Left ventricle myocardium inferior (tissue), 1 donor: ENCODE results near the gene RASAL1. TPM values are rescaled to one million over a fixed set of nuclear protein-coding genes. Genes with fewer than 3 reads are reported as not detected.
"Not testable (repeated sequence)": the region's sequence is repeated elsewhere in the genome, so short reads cannot be mapped to it uniquely, and the experiment has no call there.

Experiments used
- DNase-seq: peaks from one replicate; pipeline ENCODE4 v3.0.0-alpha.2; 2020
- H3K27ac ChIP-seq: fragments of 200-600 bp; replicated peaks from 2 replicates; pipeline ENCODE4 v1.8.0; 2021
- H3K27me3 ChIP-seq: fragments of 200-600 bp; 2 replicates; pipeline ENCODE4 v1.8.0; 2021; ENCODE audit warnings: low read depth
- H3K36me3 ChIP-seq: fragments of 200-600 bp; 2 replicates; pipeline ENCODE4 v1.8.0; 2021
- H3K4me1 ChIP-seq: fragments of 200-600 bp; 2 replicates; pipeline ENCODE4 v1.8.0; 2021
- H3K4me3 ChIP-seq: fragments of 200-600 bp; 2 replicates; pipeline ENCODE4 v1.8.0; 2021; ENCODE audit warnings: mild to moderate bottlenecking, moderate library complexity
- H3K9me3 ChIP-seq: fragments of 200-600 bp; replicated peaks from 2 replicates; pipeline ENCODE4 v1.8.0; 2021
- CTCF ChIP-seq: fragments of 200-600 bp; IDR thresholded peaks from 2 replicates; pipeline ENCODE4 v1.8.0; 2021; ENCODE audit warnings: antibody characterized with exemption, mild to moderate bottlenecking, borderline replicate concordance
- intact Hi-C: fragments of 100-400 bp; cut with micrococcal nuclease; formaldehyde crosslinking; loops from one replicate; pipeline ENCODE4 v1.11.0; 2022
- total RNA-seq: library from RNA; stranded (reverse); fragmentation: NEBNext Ultra II Directional; extraction: Animal tissue kit (Norgen Biotek cat#: 25700); gene quantifications from one replicate; pipeline ENCODE4 v1.2.1, GENCODE V29; 2021
- donor health status: DM: no; HTN: yes; CAD: no; lungs with severe emphysema.

The RASAL1 gene
- total RNA-seq, 1 donor from 2014 or later, result not detected

- Histone ChIP-seq H3K27me3 (peaks cover 39% of the 10 kb centered on the region), H3K27ac (peak overlapping the region; percentile 52), H3K9me3 (no peaks in the 10 kb centered on the region), H3K36me3 (no peaks in the 10 kb centered on the region), H3K4me3 (no peak overlapping the region), H3K4me1 (peaks cover 6% of the 10 kb centered on the region)
- DNase-seq, result no peak
- no peak for TF ChIP-seq CTCF
- intact Hi-C loops, result no loop called here
These were observed 7.3 kb upstream of the RASAL1 start for GRCh38 chr12:113142886-113143332.

GRCh38 chr12:113142173-113142885 is 6.8 kb upstream of the RASAL1 start:
- peak; percentile 44 for DNase-seq
- Histone ChIP-seq H3K27ac (peak overlapping the region; percentile 52), H3K4me3 (no peak overlapping the region), H3K36me3 (no peaks in the 10 kb centered on the region), H3K4me1 (peaks cover 6% of the 10 kb centered on the region), H3K27me3 (peaks cover 45% of the 10 kb centered on the region), H3K9me3 (no peaks in the 10 kb centered on the region)
- no peak for TF ChIP-seq CTCF
- intact Hi-C loops, result no loop called here

- H3K4me3 ChIP-seq, H3K4me1 ChIP-seq, H3K36me3 ChIP-seq, H3K9me3 ChIP-seq, H3K27ac ChIP-seq, DNase-seq, intact Hi-C loops: not testable (repeated sequence)
- H3K27me3 ChIP-seq, result peaks cover 47% of the 10 kb centered on the region
These were observed 6.2 kb upstream of the RASAL1 start for GRCh38 chr12:113141716-113142115.

GRCh38 chr12:113140706-113141105 is 5.1 kb upstream of the RASAL1 start:
- Histone ChIP-seq H3K27me3 (peaks cover 52% of the 10 kb centered on the region), H3K27ac (no peak overlapping the region), H3K36me3 (no peaks in the 10 kb centered on the region), H3K4me1 (peaks cover 11% of the 10 kb centered on the region), H3K9me3 (no peaks in the 10 kb centered on the region), H3K4me3 (no peak overlapping the region)
- intact Hi-C loops, result no loop called here
- TF ChIP-seq CTCF, result no peak
- DNase-seq, result no peak

- peaks cover 56% of the 10 kb centered on the region for H3K27me3 ChIP-seq
- no peaks in the 10 kb centered on the region for H3K36me3 ChIP-seq
- no peaks in the 10 kb centered on the region for H3K9me3 ChIP-seq
- no peak for TF ChIP-seq CTCF
- no peak overlapping the region for H3K4me3 ChIP-seq
- DNase-seq, result no peak
- peaks cover 13% of the 10 kb centered on the region for H3K4me1 ChIP-seq
- H3K27ac ChIP-seq, result no peak overlapping the region
- intact Hi-C loops, result no loop called here
These were observed 3.3 kb upstream of the RASAL1 start for GRCh38 chr12:113138826-113139225.
